ENCODE results near the gene C19orf47. TPM values are rescaled to one million over a fixed set of nuclear protein-coding genes. Genes with fewer than 3 reads are reported as not detected.
A peak's percentile ranks its signal among the peaks of the same experiment; 100 is the strongest.

C19orf47 gene
- polyA plus RNA-seq, 3 donors, result 8.4 to 9.4 (median 9.4) TPM

GRCh38 chr19:40321076-40321475 is 27.1 kb downstream of the C19orf47 start:
- no peak for DNase-seq (ENCODE audit: low read depth in 3 of 3, low spot score in 2 of 3)

- no peak for DNase-seq (ENCODE audit: low read depth in 3 of 3, low spot score in 2 of 3)
These were observed 27.6 kb downstream of the C19orf47 start for GRCh38 chr19:40320558-40320935.

DNA sequence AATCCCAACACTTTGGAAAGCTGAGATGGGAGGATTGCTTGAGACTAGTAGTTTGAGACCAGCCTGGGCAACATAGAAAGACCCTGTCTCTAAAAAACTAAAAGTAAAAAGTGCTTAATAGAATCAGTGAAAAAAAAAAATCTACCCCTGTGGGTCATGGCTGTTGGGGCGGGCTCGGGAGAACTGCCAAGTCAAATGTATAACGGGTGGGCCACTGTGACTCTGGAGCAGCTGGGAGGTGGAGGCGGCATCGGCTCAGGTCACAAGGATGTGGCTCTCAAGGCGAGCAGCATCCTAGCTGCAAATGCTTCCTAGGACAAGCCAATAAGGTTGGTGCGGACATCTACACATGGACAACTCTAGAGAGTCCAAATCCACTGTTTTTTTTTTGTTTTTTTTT is 30.9 kb downstream of the C19orf47 start:
- DNase-seq (ENCODE audit: low read depth in 3 of 3, low spot score in 2 of 3), result no peak

DNA sequence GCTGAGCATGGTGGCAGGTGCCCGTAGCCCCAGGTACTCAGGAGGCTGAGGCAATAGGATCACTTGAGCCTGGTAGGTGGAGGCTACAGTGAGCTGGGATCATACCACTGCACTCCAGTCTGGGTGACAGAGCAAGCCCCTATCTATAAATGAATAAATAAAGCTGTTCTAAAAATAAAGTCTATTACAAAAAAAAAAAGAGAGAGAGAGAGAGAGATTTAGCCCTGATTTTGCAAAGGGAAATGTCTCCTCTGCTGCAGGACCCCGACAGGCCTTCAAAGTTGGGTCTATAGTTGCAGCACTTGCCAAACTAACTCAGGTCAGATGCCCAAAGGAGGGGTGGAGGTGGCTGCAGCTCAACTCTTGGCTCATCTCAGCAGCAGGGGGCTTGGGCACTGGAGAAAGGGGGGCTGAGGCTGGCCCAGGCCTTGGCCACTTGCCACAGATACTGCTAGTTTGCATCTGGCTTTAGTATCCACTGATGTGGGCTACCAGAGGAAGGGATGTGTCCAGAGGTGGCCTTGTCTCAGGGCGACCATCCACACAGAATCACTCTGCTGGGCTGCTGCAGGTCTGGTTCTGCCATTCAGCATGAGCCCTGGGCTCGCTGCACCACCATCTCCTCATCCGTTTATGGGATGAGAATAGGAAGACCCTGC is 32.3 kb downstream of the C19orf47 start:
- no peak for DNase-seq (ENCODE audit: low read depth in 3 of 3, low spot score in 2 of 3)

DNA sequence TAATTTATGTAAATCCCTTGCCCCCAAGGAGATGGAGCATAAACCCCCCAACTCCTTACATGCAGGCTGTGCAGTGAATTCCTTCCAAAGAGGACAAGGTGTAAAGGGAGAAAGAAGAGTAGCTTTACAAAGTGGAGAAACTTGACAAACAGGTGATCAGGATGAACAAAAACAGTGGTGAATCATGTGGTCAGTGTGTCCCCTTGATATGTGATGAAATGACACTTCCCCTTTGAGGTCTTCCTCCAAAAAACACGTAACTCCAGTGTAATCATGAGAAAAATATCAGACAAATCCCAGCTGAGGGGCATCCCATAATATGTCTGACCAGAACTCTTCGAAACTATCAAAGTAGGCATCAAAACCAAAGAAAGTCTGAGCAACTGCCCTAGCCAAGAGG is 33.5 kb downstream of the C19orf47 start:
- no peak for DNase-seq (ENCODE audit: low read depth in 3 of 3, low spot score in 2 of 3)

DNA sequence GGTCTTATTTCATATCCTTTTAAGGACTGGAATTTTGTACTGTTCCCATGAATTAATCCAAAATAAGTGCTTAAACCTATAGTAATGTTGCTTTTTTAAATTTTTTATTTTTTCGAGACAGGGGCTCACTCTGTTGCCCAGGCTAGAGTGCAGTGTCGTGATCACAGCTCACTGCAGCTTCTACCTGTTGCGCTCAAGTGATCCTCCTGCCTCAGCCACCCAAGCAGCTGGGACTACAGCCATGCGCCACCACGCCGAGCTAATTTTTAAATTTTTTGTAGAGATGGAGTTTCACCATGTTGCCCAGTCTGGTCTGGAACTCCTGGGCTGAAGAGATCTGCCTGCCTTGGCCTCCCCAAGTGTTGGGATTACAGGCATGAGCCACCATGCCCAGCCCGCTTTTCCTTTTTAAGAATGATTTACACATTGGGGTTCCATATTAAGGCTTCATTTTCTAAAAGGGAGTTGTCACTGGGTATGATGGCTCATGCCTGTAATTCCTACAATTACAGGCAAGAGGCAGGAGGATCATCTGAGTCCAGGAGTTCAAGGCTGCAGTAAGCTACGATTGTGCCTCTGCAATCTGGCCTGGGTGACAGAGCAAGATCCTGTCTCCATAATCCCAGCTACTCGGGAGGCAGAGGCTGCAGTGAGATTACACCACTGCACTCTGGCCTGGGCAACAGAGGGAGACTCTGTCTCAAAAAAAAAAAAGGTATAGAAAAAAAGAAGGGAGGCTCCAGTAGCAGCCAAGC is 34.8 kb downstream of the C19orf47 start:
- DNase-seq (ENCODE audit: low read depth in 3 of 3, low spot score in 2 of 3), result no peak

DNA sequence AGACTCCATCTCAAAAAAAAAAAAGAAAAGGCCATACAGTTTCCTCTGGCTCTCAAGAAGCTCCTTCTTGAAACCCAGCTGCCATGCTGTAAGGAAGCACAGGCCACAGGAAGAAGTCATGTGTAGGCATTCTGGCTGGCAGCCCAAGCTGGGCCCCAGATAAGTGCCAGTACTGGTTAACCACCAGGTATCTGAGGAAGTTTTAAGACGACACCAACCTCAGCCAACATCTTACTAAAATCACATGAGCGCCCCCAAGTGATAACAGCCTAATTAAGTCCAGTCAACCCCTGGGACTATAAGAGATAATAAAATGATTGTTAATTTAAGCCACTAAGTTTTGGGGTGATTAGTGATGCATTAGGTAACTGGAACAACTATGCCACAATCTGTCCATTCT is 35.7 kb downstream of the C19orf47 start:
- no peak for DNase-seq (ENCODE audit: low read depth in 3 of 3, low spot score in 2 of 3)

- DNase-seq (ENCODE audit: low read depth in 3 of 3, low spot score in 2 of 3), result no peak
These were observed 38.5 kb downstream of the C19orf47 start for GRCh38 chr19:40309666-40310065.

DNA sequence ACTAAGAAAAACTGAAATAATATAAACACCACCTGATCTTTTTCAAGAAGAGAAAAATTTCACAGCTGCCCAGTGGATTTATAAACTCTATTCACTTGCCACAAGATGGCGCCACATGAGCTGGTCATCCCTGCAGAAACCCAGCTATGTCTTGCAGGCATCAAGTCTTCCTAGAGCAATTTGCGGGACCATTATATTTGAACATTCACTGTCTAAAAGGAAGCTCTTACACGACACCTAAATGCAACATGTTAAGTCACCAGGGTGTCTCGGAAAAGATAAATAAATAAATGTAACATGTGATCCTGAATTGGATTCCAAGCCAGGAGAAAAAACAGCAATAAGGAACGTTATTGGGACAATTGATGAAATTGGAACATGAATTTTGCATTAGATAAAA is 42.8 kb downstream of the C19orf47 start:
- peak in 2 of 3 donors; percentile 65 to 69 for DNase-seq (ENCODE audit: low read depth in 3 of 3, low spot score in 2 of 3)

- DNase-seq (ENCODE audit: low read depth in 3 of 3, low spot score in 2 of 3), result no peak
These were observed 43.9 kb downstream of the C19orf47 start for GRCh38 chr19:40304306-40304705.

- no peak for DNase-seq (ENCODE audit: low read depth in 3 of 3, low spot score in 2 of 3)
These were observed 44.4 kb downstream of the C19orf47 start for GRCh38 chr19:40303765-40304164.

GRCh38 chr19:40302224-40303011 is 45.8 kb downstream of the C19orf47 start:
- no peak for DNase-seq (ENCODE audit: low read depth in 3 of 3, low spot score in 2 of 3)

GRCh38 chr19:40300668-40301067 is 47.5 kb downstream of the C19orf47 start:
- DNase-seq (ENCODE audit: low read depth in 3 of 3, low spot score in 2 of 3), result no peak

- no peak for DNase-seq (ENCODE audit: low read depth in 3 of 3, low spot score in 2 of 3)
These were observed 50.2 kb downstream of the C19orf47 start for GRCh38 chr19:40298026-40298425.

DNA sequence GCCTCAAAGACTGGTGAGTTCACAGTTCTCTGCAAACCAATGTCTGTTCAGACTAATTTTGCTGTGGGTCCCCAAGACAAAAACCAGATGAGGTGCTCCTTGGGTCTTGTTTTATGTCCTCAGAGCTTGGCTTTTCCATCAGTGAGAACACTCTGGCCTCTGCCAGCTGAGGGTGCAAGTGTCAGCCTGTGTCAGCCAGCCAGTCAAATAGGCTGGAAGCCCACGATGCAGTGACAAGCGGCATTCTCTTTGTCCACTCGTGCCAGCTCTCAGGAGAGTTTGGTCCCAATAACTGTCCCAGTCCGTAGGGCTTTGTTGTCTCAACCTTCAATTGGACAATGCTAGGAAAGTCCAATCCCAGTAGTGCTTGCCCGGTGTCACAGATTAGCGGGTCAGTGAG is 53.6 kb downstream of the C19orf47 start:
- no peak for DNase-seq (ENCODE audit: low read depth in 3 of 3, low spot score in 2 of 3)

DNA sequence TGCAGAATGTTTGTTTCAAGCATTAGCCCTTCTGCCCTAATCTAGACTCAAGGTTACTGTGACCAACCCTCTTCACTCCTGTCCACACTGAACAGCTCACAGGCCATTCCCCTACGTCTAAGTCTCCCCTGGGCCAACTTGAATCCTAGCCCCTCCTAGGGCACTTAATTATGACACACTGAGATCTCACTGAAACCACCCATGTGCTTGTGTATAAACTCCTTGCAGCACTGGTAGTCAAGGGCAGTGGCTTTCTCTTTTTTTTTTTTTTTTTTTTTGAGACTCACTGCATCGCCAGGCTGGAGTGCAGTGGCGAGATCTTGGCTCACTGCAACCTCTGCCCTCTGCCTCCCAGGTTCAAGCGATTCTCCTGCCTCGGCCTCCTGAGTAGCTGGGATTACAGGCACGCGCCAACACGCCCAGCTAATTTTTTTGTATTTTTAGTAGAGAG is 61.2 kb downstream of the C19orf47 start:
- no peak for DNase-seq (ENCODE audit: low read depth in 3 of 3, low spot score in 2 of 3)

GRCh38 chr19:40286235-40286970 is 61.8 kb downstream of the C19orf47 start:
- DNase-seq (ENCODE audit: low read depth in 3 of 3, low spot score in 2 of 3), result no peak

DNA sequence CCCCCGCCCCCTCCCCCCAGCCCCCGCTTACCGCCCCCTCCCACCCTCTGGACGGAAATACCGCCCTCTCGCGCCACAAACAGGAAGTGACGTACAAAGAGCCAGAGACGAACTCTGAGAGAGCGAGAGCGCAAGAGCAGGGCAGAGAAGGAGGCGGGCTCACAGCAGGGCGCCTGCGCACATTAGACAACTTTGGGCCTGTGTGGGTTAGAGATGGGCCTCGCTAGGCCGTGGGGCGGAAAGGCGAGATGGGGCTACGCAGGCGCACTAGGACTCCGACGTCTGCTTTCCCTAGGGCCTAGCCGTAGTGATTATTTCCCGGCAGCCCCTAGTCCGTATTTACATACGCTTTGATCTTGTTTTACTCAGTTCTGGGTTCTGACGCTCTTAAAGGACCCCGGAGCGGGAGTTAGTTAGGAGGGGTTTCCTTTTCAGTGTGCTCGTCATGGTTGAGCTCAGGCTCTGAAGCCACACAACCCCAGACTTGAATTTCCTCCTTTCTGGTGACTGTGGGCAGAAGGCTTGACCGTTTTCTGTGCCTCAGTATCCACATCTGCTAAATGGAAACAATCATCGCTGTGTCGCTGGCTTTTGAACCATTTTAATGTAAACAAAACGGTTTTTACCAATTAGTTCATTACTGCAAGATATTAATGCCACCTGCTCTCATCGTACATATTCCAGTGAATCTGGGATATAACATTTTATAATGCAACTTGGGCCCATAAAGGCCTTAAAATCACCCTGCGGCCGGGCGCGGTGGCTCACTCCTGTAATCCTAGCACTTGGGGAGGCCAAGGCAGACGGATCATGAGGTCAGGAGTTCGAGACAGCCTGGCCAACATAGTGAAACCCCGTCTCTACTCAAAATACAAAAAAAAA is 62.6 kb downstream of the C19orf47 start:
- peak; percentile 97 to 99 (median 99) for DNase-seq (ENCODE audit: low read depth in 3 of 3, low spot score in 2 of 3)

DNA sequence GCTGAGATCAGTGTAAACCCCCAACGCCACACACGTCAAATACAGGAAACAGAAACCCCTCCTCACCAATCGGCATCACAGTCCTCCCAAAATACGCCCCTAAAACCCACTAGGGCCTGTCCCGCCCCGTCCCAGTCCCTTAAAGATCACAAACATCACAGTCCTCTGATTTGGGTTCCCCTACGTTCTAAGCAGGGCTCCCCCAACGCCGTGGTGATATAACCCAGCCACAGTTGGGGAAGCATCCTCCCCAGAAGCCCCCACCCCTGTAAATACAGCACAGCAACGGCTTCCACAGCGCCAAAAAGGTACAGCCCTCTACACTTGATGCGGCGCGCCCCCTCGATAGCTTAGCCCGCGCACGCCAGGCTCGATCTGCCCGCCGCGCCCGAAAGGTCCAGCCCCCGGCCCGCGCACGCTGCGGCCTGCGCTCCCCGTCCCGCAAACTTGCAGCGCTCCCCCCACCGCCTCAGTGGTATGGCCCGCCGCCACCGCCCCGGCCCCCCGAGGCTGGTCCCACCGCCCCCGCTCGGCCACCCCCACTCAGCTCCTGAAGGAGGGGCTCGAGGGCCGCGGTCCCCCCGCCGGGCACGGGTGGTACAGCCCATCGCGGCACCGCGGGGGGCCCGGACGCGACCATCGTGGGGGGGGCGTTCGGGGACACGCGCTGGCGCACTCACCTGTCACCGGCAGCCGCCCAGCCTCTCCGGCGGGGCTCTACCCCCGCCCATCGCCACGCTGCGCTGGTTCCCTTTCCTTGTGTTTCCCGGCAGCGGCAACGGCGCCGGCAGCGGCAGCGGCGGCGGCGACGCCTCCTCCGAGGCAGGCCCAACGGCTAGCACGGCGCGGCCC is 63.5 kb downstream of the C19orf47 start, which contains the start of gene AKT2:
AKT2 (minus strand) TSS at position 845 of the 852 bp plus-strand sequence. CDS start 20,078 bp downstream, outside the sequence.
- peak in 1 of 3 donors; percentile 59 for DNase-seq (ENCODE audit: low read depth in 3 of 3, low spot score in 2 of 3)

All from right renal cortex interstitium (tissue), 3 donors.